EH (cell line): Measurements from ENCODE around the gene NDUFAF8.

Experiments
- DNase-seq: peaks from one replicate; pipeline ENCODE4 v3.0.0-alpha.2; 2015; ENCODE audit warnings: low read depth

NDUFAF8 gene

DNA sequence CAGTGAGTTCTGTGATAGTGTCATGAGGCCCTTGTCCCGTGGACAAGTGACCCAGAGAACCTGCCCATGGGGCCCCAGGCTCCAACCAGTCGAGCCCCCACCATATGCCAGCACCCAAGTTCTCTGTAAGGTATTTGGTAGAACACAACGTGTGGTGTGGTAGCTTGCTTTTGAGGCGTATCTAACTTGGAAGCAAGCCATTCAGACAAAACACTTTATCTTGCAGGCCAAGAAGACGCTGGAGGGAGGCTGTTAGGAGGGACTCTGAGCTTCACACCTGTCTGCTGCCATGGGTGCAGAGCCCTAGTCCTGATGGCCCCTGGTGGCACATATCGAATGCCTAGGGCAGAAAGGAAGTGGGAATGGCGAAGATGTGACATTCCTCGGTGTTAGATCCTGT lies 1.6 kb downstream of the NDUFAF8 start:
- no peak for DNase-seq

DNA sequence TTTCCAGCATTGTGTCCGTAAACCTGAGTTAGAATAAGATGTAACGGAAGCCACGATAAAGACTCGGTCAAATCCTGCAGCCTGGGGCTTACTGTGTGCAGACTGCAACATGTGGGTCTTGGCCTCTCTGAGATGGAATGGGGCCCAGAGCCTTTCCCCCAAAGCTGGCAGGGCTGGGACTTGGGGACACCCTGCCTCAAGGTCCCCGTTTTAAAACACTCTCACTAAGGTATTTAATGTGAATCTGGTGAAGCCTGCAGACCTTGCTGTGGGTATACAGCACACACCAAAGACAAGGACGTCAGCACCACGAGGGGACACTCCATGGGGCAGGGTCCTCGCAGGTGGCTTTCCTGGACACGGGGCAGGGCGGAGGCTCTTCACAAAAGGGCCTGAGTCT lies 2.1 kb downstream of the NDUFAF8 start:
- no peak for DNase-seq

- peak; percentile 44 for DNase-seq
These were observed 2.7 kb downstream of the NDUFAF8 start for GRCh38 chr17:81241648-81242420.

DNA sequence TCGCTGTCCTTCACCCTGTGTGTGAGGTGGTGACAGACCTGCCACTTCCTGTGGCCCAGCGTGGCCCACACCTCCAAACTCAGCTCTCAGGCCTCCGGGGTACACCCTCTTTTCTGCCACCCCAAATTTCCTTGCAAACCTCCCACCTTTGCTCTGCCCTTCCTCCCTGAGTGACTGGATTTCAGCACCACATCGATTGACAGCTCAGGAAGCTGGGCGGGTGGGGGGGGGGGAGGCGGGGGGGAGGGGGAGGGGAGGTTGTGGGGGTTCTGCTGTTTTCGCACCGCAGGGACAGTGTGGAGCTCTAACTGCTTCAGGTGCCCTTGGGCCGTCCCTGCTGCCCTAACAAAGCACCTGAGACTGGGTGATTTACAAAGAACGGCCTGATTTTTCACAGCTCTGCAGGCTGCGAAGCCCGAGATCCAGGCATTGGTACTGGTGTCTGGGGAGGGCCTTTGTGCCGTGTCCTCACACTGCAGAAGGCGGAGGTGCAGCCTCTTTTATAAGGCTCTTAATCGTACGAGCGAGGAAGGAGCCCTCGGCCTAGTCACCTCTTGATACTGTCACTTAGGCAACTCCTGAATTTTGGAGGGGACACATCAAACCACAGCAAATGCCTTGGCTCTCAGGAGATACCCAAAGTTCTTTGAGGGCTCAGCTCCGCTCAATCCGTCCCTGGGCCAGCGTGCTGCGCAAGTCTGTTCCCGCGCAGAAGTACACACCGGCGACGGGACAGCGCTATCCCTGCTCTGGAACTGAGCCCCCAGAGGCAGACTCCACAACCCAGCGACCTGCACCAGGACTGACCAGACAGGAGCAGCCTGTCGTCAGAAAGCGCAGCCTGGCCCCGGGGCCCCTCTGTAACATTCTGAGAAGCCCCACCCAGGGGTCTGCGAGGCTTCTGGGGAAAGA lies 3.6 kb downstream of the NDUFAF8 start:
- DNase-seq = no peak

GRCh38 chr17:81243333-81243664 lies 4.2 kb downstream of the NDUFAF8 start:
- DNase-seq = no peak

DNA sequence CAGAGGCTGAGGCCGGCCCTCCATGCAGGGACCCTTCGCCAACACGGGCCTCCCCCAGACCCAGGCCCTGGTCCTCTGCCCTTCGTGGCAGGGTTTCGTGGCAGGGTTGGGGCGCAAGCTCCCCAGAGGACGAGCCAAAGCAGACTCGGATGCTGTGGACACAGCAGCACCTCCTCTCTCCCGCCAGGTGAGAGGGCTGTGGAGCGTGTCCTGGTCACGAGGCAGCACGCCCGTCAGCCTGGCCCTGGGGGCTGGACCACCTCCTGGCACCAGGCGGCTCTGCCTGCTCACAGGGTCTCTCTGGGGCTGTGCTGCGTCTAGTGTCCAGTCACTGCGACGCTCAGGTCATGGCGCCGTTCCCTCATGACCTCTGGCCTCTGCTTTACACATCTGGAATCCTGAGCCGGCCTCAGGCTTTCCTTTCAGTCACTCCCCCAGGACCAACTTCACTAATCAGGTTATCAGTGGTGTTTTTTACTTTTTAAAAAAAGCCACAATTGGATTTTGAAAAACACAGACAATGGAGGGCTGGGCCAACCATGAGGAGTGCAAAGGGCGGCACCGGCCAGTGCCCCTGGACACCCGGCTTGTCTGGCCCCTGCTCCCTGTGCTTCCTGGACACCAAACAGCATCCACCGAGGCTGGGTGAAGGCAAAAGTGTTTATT lies 5.4 kb downstream of the NDUFAF8 start:
- DNase-seq = no peak

DNA sequence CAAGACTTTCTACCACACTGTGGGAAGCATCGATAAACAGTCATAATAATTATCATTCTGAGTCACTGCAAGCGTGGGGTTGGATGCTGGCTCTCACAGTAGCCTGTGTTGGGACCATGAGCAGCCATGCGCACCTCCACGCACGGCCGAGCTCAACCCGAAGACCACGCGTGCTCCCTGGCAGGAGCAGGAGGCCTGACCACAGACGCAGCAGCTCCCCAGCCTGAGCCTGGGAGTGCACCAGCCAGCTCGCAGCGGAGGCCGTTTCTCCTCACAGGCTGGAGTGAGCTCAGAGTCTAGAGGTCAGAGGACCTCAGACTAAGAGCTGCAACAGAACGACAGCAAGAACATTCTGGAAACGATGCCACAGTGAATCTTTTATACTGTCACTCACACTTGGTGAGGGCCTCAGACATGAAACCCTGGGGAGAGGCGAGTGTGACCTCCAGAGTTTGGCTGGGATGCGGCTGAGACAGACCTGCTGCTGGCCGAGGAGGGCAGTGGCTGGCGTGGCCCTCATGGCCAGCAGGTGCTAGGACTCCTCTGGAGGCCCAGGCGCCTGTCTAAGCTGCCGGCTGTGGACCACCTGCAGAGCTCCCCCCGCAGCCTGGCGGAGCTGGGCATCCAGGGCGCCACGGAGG lies 6.0 kb downstream of the NDUFAF8 start:
- no peak for DNase-seq

DNA sequence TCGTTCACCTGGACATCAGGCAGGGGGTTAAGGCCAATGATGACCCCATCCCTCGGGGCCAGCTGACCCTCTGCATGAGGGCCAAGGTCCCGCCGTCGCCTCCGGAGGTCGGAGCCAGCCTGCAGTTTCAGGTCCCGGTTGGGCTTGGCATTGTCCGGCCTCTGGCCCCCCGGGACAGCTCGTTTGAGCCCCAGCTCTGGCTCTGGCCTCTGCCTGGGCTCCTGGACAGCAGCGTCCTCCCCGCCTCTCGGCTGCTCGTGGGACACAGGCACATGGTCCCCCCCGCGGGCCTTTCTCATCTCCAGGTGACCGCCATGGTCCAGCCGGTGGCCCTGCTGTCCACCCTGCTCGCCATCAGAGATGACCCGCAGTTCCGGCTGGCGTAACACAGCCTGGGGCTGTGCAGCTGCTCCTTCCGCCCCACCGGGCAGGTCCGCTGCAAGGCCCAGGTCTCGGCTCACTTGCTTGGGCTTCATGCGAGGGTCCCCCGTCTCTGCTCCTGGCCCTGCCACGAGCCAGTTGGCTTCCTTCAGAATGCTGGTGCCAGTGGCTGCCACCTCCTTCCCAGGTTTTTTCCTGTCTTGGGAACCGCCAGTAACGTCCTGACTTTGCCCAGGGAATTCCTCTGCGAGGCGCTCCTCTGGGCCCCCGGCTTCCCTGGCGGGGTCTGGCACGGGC lies 6.7 kb downstream of the NDUFAF8 start:
- DNase-seq = no peak

DNA sequence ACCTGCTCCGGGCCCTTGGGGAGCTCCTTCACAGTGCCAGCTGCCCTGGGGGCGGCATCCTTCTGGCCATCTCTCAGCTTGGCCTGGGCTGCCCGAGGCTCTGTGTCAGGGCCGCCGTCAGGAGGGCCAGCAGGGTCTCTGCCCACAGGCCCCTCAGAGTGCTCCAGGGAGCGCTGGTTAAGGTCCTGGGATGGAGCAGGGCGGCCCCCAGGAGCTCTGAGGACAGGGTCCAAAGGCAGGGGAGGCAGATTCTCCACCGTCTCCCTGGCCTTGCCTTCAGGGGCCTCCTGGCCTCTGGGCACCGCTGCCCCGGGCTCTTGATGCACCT lies 7.2 kb downstream of the NDUFAF8 start:
- DNase-seq = no peak

DNA sequence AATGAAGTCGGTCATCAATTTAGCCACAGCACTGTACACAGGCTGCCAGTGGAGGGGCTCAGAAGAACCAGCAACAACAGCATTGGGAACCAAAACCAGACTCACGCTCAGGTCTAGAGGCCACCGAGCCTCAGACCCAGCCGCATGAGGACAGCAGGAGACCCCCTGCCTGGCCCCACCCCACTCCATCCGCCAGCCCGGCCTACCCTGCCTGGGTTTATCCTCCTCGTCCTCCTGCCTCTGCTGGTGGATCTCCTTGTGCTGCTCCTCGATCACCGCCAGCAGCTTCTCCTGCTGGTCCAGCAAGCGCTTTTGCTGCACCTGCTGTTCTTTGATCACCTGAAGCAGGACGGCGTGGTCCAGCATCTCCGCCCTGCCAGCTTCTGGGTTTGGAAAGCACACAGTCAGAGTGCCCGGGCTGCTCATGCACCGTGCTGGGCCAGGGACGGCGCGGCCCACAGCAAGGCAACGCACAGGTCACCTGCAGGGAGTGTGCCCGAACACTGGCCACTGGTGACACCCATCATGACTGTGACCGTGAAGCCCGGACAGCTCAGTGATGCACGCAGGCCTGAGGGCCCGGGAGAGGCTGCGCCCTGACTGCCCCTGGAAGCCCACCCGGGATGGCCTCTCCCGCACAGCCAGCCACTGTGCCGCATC lies 7.7 kb downstream of the NDUFAF8 start:
- DNase-seq = no peak

GRCh38 chr17:81247339-81247990 lies 8.3 kb downstream of the NDUFAF8 start:
- DNase-seq = no peak

DNA sequence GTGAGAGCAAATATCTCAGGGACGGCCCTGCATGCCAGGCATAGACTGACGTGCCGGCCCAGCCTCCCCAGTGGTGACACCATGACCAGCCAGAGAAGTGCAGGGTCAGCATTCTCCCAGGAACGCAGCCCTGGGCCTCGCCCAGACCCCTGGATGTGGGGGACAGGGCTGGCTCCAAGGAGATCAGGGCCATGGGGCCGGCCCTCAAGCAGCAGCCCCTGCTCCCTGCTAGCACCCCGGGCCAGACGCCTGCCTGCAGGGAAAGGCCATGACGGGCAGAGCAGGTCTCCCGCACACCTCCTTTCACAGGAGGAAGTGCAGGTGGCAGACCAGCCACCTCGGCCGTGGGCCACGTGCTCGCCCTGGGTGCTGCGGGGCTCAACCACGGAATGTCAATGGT lies 9.5 kb downstream of the NDUFAF8 start:
- DNase-seq = no peak

DNA sequence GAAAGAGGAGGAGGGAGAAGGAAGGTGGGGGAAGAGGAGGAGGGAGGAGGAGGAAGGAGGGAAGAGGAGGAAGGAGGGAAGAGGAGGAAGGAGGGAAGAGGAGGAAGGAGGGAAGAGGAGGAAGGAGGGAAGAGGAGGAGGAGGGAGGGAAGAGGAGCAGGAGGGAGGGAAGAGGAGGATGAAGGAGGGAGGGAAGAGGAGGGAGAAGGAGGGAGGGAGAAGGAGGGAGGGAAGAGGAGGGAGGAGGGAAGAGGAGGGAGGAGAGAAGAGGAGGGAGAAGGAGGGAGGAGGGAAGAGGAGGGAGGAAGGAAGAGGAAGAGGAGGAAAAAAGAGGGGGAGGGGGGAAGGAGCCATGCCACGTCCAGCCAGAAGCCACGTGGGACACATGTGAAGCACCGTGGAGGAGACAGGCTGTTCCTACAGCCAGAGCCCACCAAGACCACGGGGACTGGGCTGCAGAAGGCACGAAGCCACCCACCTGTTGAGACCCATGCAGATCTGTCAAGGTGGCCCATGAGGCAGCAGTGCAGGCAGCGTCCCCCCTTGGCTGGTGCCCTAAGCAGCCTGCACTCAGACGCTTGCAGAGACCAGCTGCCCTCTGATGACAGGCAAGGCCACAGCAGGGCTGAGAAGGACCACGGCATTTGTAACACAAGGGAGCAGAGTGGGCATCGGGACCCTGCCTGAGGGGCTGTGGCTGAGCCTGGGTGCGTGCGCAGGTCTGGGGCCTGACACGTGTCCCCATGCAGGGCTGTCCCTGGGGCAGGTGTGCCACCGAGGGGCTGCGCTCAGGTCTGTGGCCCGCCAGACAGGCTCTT lies 10.3 kb downstream of the NDUFAF8 start:
- peak; percentile 21 for DNase-seq

DNA sequence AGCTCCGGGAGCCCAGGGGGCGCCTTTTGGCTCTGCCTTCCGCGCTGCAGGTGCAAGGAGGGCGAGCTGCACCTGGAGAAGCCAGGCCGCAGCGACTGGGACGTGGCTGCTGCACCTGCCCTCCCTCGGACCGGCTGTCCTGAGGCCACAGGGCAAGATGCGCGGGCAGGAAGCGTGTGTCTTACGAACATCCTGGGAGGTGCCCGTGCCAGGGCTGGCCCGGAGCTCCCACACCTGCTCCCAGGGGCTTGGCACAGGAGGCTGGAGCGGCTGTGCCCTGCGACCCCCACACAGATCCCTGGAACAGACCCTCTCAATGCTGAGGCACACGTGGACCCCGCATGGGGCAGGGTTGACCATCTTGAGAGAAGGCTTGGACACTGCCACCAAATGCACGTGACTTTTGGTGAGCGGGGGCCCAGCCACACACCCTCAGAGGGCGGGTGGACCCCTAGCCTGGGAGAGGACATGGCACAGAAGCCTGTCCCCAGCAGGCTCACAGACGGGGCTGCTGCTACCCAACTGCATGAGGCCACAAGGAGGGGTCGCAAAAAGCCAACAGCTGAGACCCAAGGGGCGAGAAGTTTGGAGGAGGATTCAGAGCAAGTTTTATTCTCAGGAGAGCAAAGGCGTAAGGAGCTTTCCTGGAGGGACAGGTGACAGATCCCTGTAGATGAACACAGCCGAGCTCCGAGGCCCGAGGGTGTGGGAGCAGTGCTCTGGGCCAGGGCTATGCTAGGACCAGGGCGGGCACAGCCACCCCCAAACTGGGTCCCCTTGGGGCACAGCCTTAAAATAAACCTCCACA lies 11.4 kb downstream of the NDUFAF8 start:
- DNase-seq = no peak

DNA sequence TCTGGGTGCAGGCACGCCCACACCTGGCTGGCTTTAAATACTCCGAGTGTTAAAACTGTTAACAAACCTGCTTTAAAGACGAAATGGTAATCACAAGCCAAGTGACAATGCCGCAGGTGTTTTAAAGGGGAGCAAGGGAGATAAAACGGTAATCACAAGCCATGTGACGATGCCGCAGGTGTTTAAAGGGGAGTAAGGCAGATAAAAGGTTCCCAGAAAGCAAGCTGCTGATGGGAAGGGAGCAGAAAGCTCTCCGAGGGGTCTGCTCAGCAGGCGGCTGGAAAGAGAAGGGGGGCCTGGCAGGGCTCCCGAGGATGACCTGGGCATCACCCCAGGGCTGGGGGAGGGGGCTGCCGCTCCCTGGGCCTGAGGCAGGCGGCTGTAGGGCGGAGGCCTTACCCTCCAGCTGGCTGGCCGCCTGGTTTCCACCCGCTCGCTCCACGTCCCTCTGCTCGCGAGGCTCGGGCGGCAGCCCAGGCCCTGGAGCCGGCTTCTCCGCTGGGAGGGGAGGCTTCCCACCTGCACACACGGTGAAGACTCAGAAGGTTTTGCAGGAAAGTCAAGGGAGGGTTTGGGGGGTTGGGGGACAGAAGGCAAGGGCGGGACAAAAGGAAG lies 12.1 kb downstream of the NDUFAF8 start:
- DNase-seq = no peak

DNA sequence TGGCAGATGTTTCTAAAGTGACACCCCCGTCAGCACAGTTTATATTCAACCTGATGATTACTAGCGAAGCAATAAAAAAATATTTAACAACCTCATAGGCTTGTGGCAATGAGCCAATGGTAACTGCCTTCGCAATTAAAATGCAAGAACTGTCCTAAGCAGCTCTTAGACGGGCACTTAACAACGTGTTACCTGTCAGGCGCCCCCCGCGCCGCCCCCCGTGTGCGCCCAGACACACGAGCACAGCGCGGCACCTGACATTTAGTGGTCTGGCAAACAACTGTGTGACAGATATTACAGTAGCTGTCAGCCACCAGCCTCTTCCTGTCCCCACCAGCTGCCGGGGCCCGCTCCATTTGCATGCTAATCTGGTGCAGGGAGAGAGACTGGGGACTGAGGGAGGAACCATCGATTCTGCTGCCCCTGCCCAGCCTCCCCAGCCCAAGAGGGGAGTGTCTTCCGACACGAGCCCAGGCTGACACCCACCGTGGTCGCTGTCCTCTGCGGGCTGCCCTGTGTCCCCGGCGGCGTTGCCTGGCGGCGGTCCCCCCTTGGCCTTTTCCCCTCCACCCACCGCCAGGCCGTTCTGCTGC lies 12.7 kb downstream of the NDUFAF8 start:
- no peak for DNase-seq

DNA sequence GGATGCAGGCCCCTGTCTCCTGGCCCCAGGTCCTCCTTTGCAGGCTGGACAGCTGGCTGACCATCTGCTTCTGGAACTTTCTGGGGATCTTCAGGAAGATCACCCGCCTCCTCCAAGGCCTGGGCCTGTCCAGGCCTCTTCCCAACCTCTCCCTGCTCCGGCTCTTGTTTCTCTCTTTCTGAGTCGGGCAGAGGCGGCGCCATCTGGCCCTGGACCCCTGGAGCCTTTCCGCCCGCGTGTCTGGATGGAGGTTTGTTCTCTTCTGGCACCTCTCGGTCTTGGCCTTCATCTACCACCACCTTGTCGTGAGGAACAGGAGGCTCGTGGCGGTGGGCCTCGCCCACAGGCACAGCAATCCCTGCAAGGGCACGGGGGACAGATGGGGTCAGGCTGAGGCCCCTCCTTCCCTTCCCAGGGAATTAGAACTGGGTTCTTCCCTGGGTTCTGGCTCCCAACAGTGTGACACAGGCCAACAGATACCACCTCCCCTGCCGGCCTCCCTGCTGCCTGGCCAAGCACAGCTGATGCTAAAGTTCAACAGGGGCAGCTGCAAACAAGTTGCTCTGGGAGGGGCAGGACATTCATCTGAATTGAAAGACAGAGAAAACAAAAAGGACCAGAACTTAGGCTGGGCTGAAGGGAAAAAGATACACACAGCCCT lies 13.3 kb downstream of the NDUFAF8 start:
- DNase-seq = no peak

GRCh38 chr17:81252987-81253329 lies 13.8 kb downstream of the NDUFAF8 start:
- no peak for DNase-seq
